ENCODE measurements around the gene H1-8. TPM values are rescaled to one million over a fixed set of nuclear protein-coding genes. Genes with fewer than 3 reads are reported as not detected.
"Not testable (repeated sequence)": the region's sequence is repeated elsewhere in the genome, so short reads cannot be mapped to it uniquely, and the experiment has no call there.

H1-8 gene
- polyA plus RNA-seq, 3 donors: not detected

- DNase-seq: no peak
Measured at GRCh38 chr3:129514563-129514962, 28.4 kb upstream of the H1-8 start.

- not testable (repeated sequence) for DNase-seq
Measured at GRCh38 chr3:129515108-129515820, 27.7 kb upstream of the H1-8 start.

DNA sequence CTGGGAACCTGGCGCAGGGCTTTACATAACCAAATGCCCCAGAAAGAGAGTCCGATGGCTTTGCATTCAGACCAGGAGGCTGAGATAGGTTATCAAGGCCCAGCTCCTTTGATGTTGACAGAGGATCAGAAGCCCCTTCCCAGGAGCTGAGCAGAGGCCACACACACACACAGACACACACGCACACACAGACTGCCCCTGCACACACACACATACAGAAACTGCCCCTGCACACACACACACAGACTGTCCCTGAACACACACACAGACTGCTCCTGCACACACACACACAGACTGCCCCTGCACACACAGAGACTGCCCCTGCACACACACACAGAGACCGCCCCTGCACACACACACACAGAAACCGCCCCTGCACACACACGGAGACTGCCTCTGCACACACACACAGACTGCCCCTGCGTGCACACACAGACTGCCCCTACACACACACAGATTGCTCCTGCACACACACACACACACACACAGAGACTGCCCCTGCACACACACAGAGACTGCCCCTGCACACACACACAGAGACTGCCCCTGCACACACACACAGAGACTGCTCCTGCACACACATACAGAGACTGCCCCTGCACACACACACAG is 27.0 kb upstream of the H1-8 start:
- DNase-seq: not testable (repeated sequence)

DNA sequence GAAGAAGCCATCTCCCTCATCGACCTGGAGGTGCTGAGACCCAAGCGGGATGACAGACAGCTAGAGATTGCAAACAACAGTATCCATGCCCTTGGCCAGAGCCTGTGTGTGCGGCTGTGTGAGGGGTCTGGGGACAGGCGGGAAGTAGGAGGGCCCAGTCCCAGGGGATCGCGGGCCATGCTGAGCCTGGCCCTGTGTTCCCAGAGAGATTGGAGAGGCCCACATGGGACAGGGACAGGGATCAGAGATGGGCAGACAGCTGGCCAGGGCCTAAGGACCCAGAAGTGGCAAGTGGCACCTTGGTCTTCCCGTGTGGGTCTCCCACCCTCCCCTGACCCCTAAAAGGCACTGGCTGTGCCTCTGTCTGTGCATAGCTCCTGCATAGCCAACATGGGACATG is 25.5 kb upstream of the H1-8 start:
- DNase-seq: no peak

GRCh38 chr3:129518038-129518561 is 24.9 kb upstream of the H1-8 start:
- no peak for DNase-seq

DNA sequence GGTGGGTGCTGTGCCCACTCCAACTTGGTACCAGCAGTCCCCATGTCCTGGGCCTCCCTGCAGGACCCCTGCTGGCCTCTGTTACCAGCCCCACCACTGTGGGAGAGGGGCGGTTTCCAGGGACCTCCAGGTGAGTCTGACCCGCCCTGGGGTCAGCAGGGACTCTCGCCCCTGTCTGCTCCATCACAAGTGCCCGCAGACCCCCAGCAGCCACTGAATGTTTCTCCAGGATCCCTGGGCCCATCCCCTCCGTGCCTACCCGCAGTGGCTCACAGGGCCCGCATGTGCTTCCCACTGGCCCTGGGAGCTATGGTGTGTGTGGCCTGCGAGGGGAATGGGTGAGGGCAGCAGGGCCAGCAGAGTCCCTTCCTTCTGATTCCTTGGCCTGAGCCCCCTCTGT is 24.4 kb upstream of the H1-8 start:
- DNase-seq: no peak

GRCh38 chr3:129519449-129519848 is 23.5 kb upstream of the H1-8 start:
- no peak for DNase-seq

- DNase-seq: no peak
Measured at GRCh38 chr3:129519896-129520715, 22.9 kb upstream of the H1-8 start.

DNA sequence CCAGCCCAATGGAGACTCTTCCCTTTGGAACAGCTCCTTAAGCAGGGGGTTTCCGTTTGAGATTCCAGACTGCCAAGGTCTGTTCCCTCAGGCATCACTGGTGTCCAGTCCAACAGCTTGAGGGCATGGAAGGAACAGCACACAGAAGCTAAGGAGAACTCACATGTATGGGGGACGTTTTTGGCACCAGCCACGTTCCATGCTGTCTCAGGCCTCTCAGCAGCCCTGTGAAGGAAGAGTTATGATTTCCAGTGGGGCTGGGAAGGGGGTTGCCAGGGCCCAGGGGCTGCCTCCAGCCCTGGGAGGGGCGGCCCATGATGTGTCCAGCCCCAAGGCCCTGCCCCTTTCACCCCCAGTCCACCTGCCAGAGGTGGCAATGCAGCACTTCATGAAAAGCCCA is 22.0 kb upstream of the H1-8 start:
- DNase-seq: no peak

- peak; percentile 17 for DNase-seq
Measured at GRCh38 chr3:129521611-129522010, 21.4 kb upstream of the H1-8 start.

DNA sequence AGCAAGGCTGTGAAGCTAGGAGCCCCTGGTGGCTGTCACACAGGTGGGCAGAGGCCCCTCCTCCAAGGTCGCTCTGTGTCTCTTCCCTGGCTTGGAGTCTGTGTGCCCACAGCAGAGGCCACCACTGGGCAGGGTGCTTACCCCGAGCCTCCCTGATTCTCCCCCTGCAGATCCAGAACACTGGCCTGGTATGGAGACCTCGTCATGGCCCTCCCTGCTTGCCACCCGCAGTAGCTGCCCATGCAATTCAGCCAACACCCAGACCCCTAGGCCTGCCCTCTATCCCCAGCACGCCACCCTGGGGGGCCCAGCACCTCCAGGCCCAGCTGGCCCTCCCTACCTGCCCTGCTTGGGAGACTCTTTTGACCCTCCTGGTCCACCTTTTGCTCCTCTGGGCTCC is 20.0 kb upstream of the H1-8 start:
- DNase-seq: no peak

- no peak for DNase-seq
Measured at GRCh38 chr3:129524081-129524480, 18.9 kb upstream of the H1-8 start.

GRCh38 chr3:129525341-129525968 is 17.5 kb upstream of the H1-8 start:
- DNase-seq: no peak

DNA sequence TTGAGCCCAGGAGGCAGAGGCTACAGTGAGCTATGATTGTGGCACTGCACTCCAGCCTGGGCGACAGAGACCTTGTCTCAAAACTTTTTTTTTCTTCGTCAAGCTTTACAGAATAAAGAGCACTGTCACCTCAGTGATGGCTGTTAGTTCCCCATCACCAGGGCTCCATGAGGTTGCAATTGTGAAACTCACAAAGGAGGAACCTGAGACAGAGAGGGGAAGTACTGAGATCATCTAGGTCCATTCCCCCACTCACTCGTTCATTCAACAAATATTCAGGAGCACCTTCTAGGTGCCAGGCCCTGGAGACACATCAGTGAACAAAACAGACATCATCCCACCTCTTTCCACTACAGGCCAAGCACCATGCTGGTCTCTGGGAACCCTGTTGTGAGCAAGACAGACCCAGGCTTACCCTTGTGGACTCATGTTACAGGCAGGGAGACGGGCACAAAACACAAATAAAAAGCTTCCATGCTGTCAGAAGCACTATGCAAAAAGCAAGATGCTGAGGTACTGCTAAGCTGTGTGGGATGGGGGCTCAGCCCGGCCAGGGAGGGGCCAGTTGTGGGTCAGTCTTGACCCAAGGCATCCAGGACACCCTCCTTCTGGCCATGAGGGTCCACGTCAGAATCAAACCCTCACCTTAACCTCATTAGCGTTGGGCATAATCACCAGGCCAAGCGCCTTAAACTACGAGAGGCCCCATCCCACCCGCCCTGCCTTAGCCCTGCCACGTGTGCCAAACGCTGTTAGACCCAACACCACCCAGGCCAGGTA is 16.7 kb upstream of the H1-8 start:
- DNase-seq: no peak

GRCh38 chr3:129527262-129527661 is 15.7 kb upstream of the H1-8 start:
- DNase-seq: no peak

DNA sequence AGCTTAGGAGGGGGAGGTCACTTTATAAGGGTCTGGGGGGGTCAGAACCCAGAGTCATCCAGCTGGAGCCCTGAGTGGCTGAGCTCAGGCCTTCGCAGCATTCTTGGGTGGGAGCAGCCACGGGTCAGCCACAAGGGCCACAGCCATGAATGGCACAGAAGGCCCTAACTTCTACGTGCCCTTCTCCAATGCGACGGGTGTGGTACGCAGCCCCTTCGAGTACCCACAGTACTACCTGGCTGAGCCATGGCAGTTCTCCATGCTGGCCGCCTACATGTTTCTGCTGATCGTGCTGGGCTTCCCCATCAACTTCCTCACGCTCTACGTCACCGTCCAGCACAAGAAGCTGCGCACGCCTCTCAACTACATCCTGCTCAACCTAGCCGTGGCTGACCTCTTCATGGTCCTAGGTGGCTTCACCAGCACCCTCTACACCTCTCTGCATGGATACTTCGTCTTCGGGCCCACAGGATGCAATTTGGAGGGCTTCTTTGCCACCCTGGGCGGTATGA is 14.3 kb upstream of the H1-8 start, which contains the start of gene RHO:
TSS of gene RHO (plus strand) at position 51 of the 512 bp plus-strand sequence. CDS start at position 146, 95 bp downstream.
- DNase-seq: no peak

- DNase-seq: no peak
Measured at GRCh38 chr3:129529436-129530210, 13.4 kb upstream of the H1-8 start.

GRCh38 chr3:129530251-129530791 is 12.7 kb upstream of the H1-8 start:
- peak; percentile 33 for DNase-seq

- no peak for DNase-seq
Measured at GRCh38 chr3:129530821-129531220, 12.2 kb upstream of the H1-8 start.

DNA sequence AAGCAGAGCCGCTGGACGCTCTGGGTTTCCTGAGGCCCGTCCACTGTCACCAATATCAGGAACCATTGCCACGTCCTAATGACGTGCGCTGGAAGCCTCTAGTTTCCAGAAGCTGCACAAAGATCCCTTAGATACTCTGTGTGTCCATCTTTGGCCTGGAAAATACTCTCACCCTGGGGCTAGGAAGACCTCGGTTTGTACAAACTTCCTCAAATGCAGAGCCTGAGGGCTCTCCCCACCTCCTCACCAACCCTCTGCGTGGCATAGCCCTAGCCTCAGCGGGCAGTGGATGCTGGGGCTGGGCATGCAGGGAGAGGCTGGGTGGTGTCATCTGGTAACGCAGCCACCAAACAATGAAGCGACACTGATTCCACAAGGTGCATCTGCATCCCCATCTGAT is 11.3 kb upstream of the H1-8 start:
- DNase-seq: no peak

Data from renal pelvis (tissue), 4 donors.